H9 (cell line): ENCODE data around the gene MCF2L. TPM values are rescaled to one million over a fixed set of nuclear protein-coding genes. Genes with fewer than 3 reads are reported as not detected.

Experiments used
- DNase-seq: peaks from one replicate; pipeline ENCODE4 v3.0.0-alpha.2; 2017
- H2AFZ ChIP-seq: one replicate; pipeline ENCODE4 v1.6.1; 2013; ENCODE audit warnings: mild to moderate bottlenecking, low read length, control low read depth, moderate library complexity
- H2AK5ac ChIP-seq: 2 replicates; pipeline ENCODE4 v1.6.1; 2013; ENCODE audit warnings: low read length, control low read depth, mixed read lengths; ENCODE audit not compliant: insufficient read length
- H2BK120ac ChIP-seq: one replicate; pipeline ENCODE4 v1.6.1; 2013; ENCODE audit warnings: low read depth, mild to moderate bottlenecking, low read length, control low read depth, inconsistent platforms; ENCODE audit not compliant: poor library complexity, severe bottlenecking
- H2BK12ac ChIP-seq: 2 replicates; pipeline ENCODE4 v1.6.1; 2013; ENCODE audit warnings: low read length, control low read depth, mixed read lengths, low read depth; ENCODE audit not compliant: insufficient read length
- H2BK15ac ChIP-seq: 2 replicates; pipeline ENCODE4 v1.6.1; 2013; ENCODE audit warnings: low read depth, low read length, control low read depth
- H2BK20ac ChIP-seq: one replicate; pipeline ENCODE4 v1.6.1; 2013; ENCODE audit warnings: low read depth, mild to moderate bottlenecking, low read length, control low read depth, inconsistent platforms; ENCODE audit not compliant: poor library complexity, severe bottlenecking
- H2BK5ac ChIP-seq: 2 replicates; pipeline ENCODE4 v1.6.1; 2013; ENCODE audit warnings: low read length, control low read depth, mixed read lengths; ENCODE audit not compliant: insufficient read length
- H3K14ac ChIP-seq: 2 replicates; pipeline ENCODE4 v1.6.1; 2013; ENCODE audit warnings: low read length, control low read depth; ENCODE audit not compliant: insufficient read depth
- H3K18ac ChIP-seq: 2 replicates; pipeline ENCODE4 v1.6.1; 2013; ENCODE audit warnings: low read depth, mild to moderate bottlenecking, mixed read lengths, low read length, control low read depth; ENCODE audit not compliant: insufficient read length
- H3K23ac ChIP-seq: 2 replicates; pipeline ENCODE4 v1.6.1; 2013; ENCODE audit warnings: low read length, control low read depth, mixed read lengths, low read depth; ENCODE audit not compliant: insufficient read length
- H3K23me2 ChIP-seq: 2 replicates; pipeline ENCODE4 v1.6.1; 2013; ENCODE audit warnings: low read depth, mild to moderate bottlenecking, mixed read lengths, low read length, control low read depth; ENCODE audit not compliant: insufficient read length, poor library complexity, severe bottlenecking
- H3K27ac ChIP-seq: 2 replicates; pipeline ENCODE4 v1.5.1; 2013; ENCODE audit warnings: low read length, control low read depth, mixed read lengths, low read depth; ENCODE audit not compliant: insufficient read length
- H3K27me3 ChIP-seq: 2 replicates; pipeline ENCODE4 v1.6.1; 2013; ENCODE audit warnings: low read length, control low read depth, inconsistent platforms; ENCODE audit not compliant: insufficient read depth
- H3K4ac ChIP-seq: 2 replicates; pipeline ENCODE4 v1.6.1; 2013; ENCODE audit warnings: low read depth, mild to moderate bottlenecking, control low read depth, inconsistent platforms, low read length, moderate library complexity
- H3K4me1 ChIP-seq: 2 replicates; pipeline ENCODE4 v1.6.1; 2013; ENCODE audit warnings: low read length, control low read depth, inconsistent platforms; ENCODE audit not compliant: insufficient read depth
- H3K4me2 ChIP-seq: 2 replicates; pipeline ENCODE4 v1.6.1; 2013; ENCODE audit warnings: low read length, control low read depth, mixed read lengths; ENCODE audit not compliant: insufficient read length, insufficient read depth
- H3K56ac ChIP-seq: 2 replicates; pipeline ENCODE4 v1.6.1; 2013; ENCODE audit warnings: low read depth, mild to moderate bottlenecking, mixed read lengths, low read length, control low read depth; ENCODE audit not compliant: insufficient read length
- H3K79me1 ChIP-seq: 2 replicates; pipeline ENCODE4 v1.6.1; 2013; ENCODE audit warnings: low read depth, mild to moderate bottlenecking, moderate library complexity, low read length, control low read depth, inconsistent platforms; ENCODE audit not compliant: insufficient read depth, poor library complexity, severe bottlenecking
- H3K79me2 ChIP-seq: 2 replicates; pipeline ENCODE4 v1.6.1; 2013; ENCODE audit warnings: low read length, control low read depth, inconsistent platforms; ENCODE audit not compliant: insufficient read depth
- H3K9ac ChIP-seq: 2 replicates; pipeline ENCODE4 v1.6.1; 2013; ENCODE audit warnings: low read length, control low read depth, mixed read lengths; ENCODE audit not compliant: insufficient read length; ENCODE audit errors: extremely low read depth
- H3K9me3 ChIP-seq: one replicate; pipeline ENCODE4 v1.6.1; 2013; ENCODE audit warnings: low read depth, low read length, inconsistent platforms; ENCODE audit not compliant: control insufficient read depth
- H3T11ph ChIP-seq: one replicate; pipeline ENCODE4 v1.6.1; 2013; ENCODE audit warnings: mild to moderate bottlenecking, low read length, control low read depth, inconsistent platforms
- H4K20me1 ChIP-seq: one replicate; pipeline ENCODE4 v1.6.1; 2013; ENCODE audit not compliant: control insufficient read depth, insufficient read length, insufficient read depth
- H4K5ac ChIP-seq: 2 replicates; pipeline ENCODE4 v1.6.1; 2013; ENCODE audit warnings: low read depth, mild to moderate bottlenecking, mixed read lengths, low read length, control low read depth; ENCODE audit not compliant: insufficient read length
- H4K8ac ChIP-seq: replicated peaks from 2 replicates; pipeline ENCODE4 v1.6.1; 2013; ENCODE audit warnings: low read length, control low read depth, mixed read lengths, low read depth; ENCODE audit not compliant: insufficient read length
- H4K91ac ChIP-seq: 2 replicates; pipeline ENCODE4 v1.6.1; 2013; ENCODE audit warnings: low read depth, mild to moderate bottlenecking, moderate library complexity, mixed read lengths, low read length, control low read depth; ENCODE audit not compliant: insufficient read length
- H3K27ac Mint-ChIP-seq, 3 experiments: 2 replicates in 2 of 3; 3 replicates in 1 of 3; pipeline ENCODE4 v1.8.0; 2020 to 2021; ENCODE audit warnings: mixed read lengths in 3 of 3, mild to moderate bottlenecking in 1 of 3, moderate library complexity in 1 of 3
- H3K27me3 Mint-ChIP-seq: 2 replicates; pipeline ENCODE4 v1.8.0; 2021; ENCODE audit warnings: low read depth, mild to moderate bottlenecking, moderate library complexity, mixed read lengths
- H3K36me3 Mint-ChIP-seq, 3 experiments: 2 replicates in 2 of 3; 3 replicates in 1 of 3; pipeline ENCODE4 v1.8.0; 2020 to 2021; ENCODE audit warnings: low read depth in 3 of 3, mixed read lengths in 3 of 3; ENCODE audit not compliant: insufficient read depth in 1 of 3
- H3K4me1 Mint-ChIP-seq, 2 experiments: 2 replicates each; pipeline ENCODE4 v1.8.0; 2020; ENCODE audit warnings: mixed read lengths in 2 of 2
- H3K4me3 Mint-ChIP-seq, 2 experiments: 2 replicates in 1 of 2; 3 replicates in 1 of 2; pipeline ENCODE4 v1.8.0; 2020 to 2021; ENCODE audit warnings: mild to moderate bottlenecking in 2 of 2, mixed read lengths in 2 of 2, moderate library complexity in 1 of 2
- H3K9me3 Mint-ChIP-seq, 2 experiments: 2 replicates in 1 of 2; 3 replicates in 1 of 2; pipeline ENCODE4 v1.8.0; 2020; ENCODE audit warnings: mild to moderate bottlenecking in 2 of 2, mixed read lengths in 2 of 2, moderate library complexity in 1 of 2
- CTCF ChIP-seq: fragments of 200-600 bp; sonication (generic); conservative IDR thresholded peaks from 3 replicates; pipeline ENCODE4 v1.8.0; 2021; ENCODE audit warnings: antibody characterized with exemption, mild to moderate bottlenecking
- WGBS: extraction: QIAGEN DNeasy Blood & Tissue Kit; methylation state at CpG from one replicate; pipeline ENCODE4 v1.1.7; 2013; ENCODE audit warnings: missing lambda C conversion rate, low lambda C conversion rate, mixed read lengths; ENCODE audit not compliant: insufficient read length; ENCODE audit errors: extremely low coverage; 5-methylcytosine and 5-hydroxymethylcytosine counted together
- total RNA-seq: library from RNA; stranded (reverse); gene quantifications from 2 replicates; pipeline ENCODE4 v1.2.1, GENCODE V29; 2021

MCF2L gene
- total RNA-seq, 1 experiment from 2014 or later, result 18.5 TPM

DNA sequence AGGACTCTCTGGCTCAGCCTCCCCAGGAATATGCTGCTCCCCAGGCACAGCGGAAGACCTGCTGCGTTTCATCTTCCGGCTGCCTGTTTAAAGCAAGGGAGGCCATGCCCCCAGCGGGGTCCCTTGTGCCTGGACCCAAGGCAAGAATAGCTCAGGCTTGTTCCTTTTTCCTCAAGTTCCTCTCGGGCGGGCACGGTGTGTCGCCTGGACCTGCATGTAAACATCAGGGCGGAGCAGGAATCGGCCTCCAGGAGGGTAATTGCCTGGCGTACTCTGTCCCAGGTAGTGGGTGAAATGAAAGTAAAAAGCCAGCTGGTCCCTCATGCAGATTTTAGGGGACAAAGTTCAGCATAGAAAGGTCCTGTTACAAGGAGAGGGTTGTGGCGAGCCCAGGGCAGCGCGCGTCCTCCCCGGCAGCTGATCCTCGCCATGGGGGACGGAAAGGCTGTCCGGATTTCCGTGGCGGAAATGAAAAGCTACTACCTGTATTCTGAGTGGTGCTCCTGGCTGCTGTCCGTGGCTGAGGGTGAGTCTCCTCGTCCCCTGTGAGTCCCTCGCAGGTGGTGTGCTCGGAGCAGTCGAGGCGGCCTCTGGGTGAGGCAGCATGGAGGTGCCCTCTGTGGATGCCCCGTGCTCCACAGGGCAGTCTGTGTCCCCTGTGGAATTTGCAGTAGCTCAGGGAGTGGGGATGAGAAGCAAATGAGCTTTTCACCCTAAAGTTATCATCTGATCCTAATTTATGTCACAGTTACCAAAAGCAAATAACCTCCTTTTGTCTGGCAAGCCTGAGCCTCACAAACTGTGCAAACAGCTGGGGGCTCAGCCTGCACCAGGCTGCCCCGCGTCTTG lies 16.2 kb downstream of the MCF2L start:
- no peak overlapping the region for H4K5ac ChIP-seq
- no peak overlapping the region for H3K56ac ChIP-seq
- H2BK15ac ChIP-seq, result no peak overlapping the region
- H3K14ac ChIP-seq, result no peak overlapping the region; the same call in 1 of the 2 replicates
- no peak overlapping the region for H3K4ac ChIP-seq
- H2BK12ac ChIP-seq, result no peak overlapping the region
- Mint-ChIP-seq H3K36me3 (peaks cover 10 to 15% (median 11%) of the 10 kb centered on the region in 3 experiments), H3K9me3 (peaks cover 11 to 12% of the 10 kb centered on the region in 2 experiments), H3K27me3 (peaks cover 3% of the 10 kb centered on the region), H3K27ac (peak overlapping the region in 1 of 3 experiments; percentile 85; a peak in 1 of 7 replicates), H3K4me3 (no peak overlapping the region), H3K4me1 (peaks cover 5 to 17% of the 10 kb centered on the region in 2 experiments; a peak in 3 of 4 replicates)
- no peaks in the 10 kb centered on the region for H3K79me2 ChIP-seq
- H3K27ac ChIP-seq, result no peak overlapping the region
- H2BK20ac ChIP-seq, result no peak overlapping the region
- no peak overlapping the region for H2BK5ac ChIP-seq
- no peak overlapping the region for H3K9ac ChIP-seq
- no peak overlapping the region for H4K91ac ChIP-seq
- no peak overlapping the region for H2AK5ac ChIP-seq
- no peak for TF ChIP-seq CTCF
- DNase-seq, result no peak
- no peak overlapping the region for H3T11ph ChIP-seq
- no peak overlapping the region for H3K18ac ChIP-seq
- H3K4me1 ChIP-seq, result no peaks in the 10 kb centered on the region
- H4K20me1 ChIP-seq, result peaks cover 5% of the 10 kb centered on the region
- no peak overlapping the region for H2AFZ ChIP-seq
- no peaks in the 10 kb centered on the region for H3K79me1 ChIP-seq
- H3K9me3 ChIP-seq, result no peaks in the 10 kb centered on the region
- WGBS, result no CpG with 5 or more reads among the region's 30 CpGs
- H2BK120ac ChIP-seq, result no peak overlapping the region
- no peak overlapping the region for H4K8ac ChIP-seq
- no peak overlapping the region for H3K4me2 ChIP-seq
- H3K23me2 ChIP-seq, result no peaks in the 10 kb centered on the region
- H3K23ac ChIP-seq, result no peak overlapping the region
- H3K27me3 ChIP-seq, result no peaks in the 10 kb centered on the region
